GM19438 (cell line): Measurements from ENCODE around the gene ZKSCAN5.
"Not testable (repeated sequence)": the region's sequence is repeated elsewhere in the genome, so short reads cannot be mapped to it uniquely, and the experiment has no call there.

ENCODE experiments used
- ATAC-seq: cut with Tn5 transposase; IDR thresholded peaks from one replicate; pipeline ENCODE4 v1.9.1; 2021; ENCODE audit warnings: low read depth; ENCODE audit not compliant: unreplicated experiment

Gene ZKSCAN5

DNA sequence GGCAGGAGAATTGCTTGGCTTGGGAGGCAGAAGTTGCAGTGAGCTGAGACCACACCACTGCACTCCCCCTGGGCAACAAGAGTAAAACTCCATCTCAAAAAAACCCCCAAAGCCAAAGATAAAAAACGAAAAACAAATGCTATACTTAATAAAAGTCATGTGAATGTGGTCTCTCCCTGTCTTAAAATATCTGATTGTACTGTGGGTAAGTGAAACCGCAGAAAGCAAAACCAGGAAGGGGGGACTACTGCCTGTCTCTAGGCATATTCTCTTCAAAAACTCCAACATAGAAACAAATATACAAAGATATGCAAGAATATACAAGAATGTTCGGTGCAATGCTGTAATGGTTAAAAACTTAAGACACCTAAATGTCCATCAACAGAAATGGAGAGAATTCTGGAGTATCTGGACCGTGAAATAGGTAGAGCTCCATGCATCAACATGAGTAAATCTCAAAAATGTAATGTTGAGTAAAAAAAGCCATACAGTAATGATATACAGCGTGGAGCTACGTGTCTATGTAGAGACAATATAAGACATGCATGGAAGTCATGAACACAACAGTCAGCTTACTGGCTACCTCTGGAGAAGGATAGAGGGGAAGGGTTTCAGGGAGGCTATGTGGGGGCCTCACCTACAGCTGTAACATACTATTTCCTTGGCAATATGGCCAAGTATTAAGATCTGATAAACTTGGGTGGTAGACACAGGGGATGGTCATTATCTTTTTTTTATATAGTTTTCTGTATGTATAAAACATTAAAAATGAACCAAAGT, 6.5 kb upstream of the ZKSCAN5 start:
- no peak for ATAC-seq

DNA sequence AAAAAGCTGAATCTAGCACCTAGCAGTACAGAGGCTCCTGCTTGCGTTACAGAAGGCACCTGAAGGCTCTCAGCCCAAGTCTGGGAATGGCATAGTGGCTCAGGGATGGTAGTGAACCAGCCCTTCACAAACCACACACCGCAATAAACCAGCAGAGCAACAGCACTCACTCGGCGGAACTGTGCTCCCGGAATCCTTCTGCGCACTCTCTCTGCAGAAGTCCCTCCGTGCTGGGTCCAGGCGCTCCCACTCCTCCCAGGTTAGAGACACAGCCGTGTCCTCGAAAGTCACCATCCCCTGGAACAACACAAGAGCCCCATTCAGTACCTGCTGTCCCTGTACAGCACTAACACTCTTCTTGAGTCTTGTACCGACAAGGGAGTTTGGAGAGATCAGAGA, 5.9 kb upstream of the ZKSCAN5 start:
- no peak for ATAC-seq

DNA sequence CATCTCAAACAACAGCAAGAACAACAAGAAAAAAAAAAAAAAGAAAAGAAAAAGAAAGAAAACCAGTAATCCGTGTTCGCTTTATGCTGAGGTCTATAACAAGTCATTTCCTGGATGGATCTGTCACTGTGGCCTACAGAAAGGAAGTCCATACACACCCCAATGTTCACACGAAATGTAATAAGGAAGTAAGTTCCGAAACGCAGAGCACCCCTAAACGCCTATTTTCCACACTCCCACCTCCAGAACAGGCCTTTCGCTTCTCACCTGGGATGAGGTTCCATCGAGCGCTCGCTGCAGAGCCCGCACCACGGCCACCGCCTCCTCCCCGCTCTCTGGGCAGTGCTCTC, 5.1 kb upstream of the ZKSCAN5 start:
- ATAC-seq: peak; percentile 16

DNA sequence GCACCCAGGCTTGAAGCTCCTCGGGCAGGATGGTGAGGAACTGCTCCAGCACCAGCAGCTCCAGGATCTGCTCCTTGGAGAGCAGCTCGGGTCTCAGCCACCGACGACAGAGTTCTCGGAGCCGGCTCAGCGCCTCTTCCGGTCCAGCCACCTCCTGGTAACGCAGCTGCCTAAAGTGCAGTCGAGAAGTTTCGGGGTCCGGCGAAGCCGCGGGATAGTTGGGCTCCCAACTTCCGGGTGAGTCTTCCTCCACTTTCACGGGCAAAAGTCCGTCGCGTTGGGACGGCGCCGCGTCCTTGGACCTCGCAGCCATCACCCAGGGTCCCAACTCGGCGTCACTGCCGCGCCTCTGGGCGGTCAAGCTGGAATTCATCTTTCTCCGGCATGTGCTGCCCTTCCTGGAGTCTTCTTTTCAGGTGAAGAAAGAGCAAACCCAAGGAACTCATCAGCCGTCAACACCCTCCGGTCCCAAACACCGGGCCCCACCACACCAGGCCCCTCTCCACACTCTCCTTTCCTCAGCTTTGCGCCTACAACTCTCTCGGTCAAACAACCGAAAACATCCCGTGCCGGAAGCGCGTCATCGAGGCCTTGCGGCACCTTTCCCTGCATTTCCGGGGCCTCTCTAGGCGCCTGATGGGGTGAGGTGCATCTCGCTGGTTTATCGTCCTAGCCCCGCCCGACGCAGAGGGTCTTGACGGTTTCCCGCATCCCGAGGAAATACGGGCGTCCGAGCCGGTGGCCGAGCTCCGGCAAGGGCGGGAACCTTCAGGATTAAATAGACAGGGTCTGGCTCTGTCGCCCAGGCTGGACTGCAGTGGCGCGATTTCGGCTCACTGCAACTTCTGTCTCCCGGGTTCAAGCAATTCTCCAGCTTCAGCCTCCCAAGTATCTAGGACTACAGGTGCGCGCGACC, 4.5 kb upstream of the ZKSCAN5 start, which contains the start of gene ZNF394:
Gene ZNF394, minus strand, starts transcription at position 561 of the 916 bp plus-strand sequence. Its CDS starts 188 bp downstream, at position 373.
- peak; percentile 39 for ATAC-seq

DNA sequence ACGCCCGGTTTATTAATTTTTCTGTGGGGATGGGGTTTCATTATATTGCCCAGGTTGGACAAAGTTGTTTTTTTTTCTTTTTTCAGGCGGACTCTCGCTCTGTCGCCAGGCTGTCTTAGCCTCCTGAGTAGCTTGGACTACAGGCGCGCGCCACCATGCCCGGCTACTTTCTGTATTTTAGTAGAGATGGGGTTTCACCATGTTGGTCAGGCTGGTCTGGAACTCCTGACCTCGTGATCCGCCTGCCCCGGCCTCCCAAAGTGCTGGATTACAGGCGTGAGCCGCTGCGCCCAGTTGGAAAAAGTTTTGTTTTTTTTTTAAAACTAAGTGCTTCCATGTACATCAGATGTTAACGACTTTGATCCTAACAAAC, 3.8 kb upstream of the ZKSCAN5 start:
- ATAC-seq: no peak

DNA sequence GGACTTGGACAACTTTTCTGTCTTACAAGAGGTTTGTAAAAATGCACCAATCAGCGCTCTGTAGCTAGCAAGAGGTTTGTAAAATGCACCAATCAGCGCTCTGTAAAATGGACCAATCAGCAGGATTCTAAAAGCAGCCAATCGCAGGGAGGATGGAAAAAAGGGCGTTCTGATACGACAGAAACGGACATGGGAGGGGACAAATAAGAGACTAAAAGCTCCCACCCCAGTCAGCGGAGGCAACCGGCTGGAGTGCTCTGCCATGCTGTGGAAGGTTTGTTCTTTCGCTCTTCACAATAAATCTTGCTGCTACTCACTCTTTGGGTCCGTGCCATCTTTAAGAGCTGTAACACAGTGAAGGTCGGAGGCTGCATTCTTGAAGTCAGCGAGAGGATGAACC, 3.2 kb upstream of the ZKSCAN5 start:
- ATAC-seq: not testable (repeated sequence)

DNA sequence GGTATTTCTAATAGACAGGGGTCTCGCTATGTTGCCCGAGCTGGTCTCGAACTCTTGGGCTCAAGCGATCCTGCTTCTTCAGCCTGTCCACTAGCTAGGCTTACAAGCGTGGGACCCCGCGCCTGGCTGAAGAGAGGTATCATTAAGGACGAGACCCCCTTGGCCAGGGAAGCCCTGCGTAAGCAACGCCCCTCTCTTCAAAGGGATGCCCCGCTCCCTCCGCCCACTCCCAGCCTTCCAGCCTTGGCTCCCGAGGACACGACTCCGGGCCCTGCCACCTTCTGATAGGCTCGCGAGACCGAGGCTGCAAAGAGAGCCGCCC, 220 bp upstream of the ZKSCAN5 start:
- ATAC-seq: no peak

DNA sequence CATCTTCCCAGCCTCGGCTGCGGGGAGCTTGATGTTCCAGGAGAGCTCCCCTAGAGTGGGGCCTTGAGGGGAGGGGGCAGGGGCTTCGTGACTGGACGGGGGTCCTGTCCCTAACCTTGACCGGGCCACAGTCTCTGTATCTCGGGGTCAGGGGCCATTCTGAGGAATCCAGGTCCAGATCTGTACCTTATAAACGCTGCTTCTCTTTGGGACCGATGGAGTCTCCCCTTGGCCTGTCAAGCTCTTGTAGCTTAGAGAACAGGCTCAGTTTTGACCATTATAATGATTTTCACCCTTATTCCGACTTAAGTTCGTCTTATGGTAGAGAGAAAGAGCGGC, 831 bp downstream of the ZKSCAN5 start:
- ATAC-seq: peak; percentile 3

DNA sequence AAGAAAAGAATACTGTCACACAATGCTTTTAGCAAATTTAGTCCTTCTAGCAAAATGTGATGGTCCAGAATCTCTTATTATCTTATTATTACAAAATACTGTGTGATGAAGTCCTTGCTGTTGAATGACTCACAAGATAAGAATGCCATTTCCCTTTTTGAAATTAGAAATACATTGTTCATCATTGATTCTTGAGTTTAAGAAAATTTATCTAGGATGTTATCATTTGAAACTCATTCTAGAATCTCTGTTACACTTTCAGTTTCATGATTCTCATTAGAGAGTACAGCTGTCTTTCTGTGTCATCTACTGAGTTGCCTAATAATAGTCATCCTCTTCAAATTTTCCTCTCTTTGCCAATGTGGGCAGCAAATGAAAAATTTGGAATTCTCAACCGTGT, 9.6 kb downstream of the ZKSCAN5 start:
- ATAC-seq: no peak

DNA sequence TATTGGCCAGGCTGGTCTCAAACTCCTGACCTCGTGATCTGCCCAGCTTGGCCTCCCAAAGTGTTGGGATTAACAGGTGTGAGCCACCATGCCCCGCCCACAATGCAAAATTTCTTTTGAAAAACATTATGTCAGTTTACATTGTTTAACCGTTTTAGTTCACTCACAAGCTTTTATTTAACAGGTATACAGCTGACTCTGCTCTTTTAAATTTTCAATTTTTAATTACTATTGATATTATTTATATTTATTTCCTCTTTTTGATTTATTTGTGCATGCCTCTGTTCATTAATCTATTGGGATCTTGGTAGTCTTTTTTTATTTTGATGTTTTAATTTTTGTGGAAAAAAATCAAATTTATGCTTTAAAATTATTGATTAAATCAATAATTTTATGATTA, 16.9 kb downstream of the ZKSCAN5 start:
- ATAC-seq: no peak

DNA sequence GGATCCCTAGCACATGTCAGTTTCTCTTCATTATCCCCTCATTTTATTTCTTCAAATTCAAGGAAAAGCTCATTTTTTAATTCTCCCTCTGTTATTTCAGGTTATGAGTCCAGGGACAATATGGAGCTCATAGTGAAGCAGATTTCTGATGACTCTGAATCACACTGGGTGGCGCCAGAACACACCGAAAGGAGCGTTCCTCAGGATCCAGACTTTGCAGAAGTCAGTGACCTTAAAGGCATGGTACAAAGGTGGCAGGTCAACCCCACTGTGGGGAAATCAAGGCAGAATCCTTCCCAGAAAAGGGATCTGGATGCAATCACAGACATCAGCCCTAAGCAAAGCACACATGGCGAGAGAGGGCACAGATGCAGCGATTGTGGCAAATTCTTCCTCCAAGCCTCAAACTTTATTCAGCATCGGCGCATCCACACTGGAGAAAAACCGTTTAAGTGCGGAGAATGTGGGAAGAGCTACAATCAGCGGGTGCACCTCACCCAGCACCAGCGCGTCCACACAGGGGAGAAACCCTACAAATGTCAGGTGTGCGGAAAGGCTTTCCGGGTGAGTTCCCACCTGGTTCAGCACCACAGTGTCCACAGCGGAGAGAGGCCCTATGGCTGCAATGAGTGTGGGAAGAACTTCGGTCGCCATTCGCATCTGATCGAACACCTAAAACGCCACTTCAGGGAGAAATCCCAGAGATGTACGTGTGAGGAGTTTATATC, 21.4 kb downstream of the ZKSCAN5 start:
- ATAC-seq: no peak

DNA sequence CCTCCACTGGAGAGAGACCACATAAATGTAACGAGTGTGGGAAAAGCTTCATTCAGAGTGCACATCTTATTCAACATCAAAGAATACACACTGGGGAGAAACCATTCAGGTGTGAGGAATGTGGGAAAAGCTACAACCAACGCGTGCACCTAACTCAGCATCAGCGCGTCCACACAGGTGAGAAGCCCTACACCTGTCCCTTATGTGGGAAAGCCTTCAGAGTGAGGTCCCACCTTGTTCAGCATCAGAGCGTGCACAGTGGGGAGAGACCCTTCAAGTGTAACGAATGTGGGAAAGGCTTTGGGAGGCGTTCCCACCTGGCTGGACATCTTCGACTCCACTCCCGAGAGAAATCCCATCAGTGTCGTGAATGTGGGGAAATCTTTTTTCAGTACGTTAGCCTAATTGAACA, 26.9 kb downstream of the ZKSCAN5 start:
- no peak for ATAC-seq

DNA sequence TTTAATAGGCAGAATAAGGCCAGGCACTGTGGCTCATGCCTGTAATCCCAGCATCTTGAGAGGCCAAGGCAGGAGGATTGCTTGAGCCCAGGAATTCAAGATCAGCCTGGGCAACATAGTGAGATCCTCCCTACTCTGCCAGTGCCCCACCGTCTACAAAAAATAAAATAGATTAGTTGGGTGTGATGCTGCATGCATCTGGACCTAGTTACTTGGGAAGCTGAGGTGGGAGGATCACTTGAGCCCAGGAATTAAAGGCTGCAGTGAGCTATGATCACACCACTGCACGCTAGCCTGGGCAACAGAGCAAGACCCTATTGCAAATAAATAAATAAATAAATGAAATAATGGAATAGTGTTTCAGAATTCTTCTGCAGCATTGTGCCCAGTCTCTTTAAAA, 31.2 kb downstream of the ZKSCAN5 start:
- ATAC-seq: no peak

DNA sequence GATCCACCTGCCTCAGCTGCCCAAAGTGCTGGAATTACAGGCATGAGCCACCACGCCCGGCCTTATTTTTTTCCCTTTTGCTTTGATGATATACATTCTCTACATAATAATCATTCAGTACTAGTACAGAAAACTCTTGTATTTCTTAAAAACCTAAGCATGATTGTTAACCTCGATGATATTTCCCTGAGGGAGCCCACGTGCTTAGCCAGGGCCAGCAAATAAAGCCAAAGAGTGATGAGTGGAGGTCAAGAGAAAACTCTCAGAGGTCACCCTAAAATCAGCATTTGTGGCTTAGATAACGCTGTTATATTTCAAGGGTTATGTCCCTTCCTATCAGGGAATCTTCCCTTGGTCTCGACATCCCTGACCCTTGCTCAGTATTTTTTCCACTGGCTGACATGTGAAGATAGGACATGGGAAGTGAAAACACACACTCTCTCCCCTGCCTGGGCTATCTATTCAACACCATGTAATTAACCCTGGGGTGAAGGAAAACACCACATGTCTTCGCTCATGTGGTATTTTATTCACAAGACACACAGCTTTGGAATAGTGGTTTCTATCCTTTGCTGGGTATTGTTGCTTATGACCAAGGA, 34.9 kb downstream of the ZKSCAN5 start:
- ATAC-seq: no peak

DNA sequence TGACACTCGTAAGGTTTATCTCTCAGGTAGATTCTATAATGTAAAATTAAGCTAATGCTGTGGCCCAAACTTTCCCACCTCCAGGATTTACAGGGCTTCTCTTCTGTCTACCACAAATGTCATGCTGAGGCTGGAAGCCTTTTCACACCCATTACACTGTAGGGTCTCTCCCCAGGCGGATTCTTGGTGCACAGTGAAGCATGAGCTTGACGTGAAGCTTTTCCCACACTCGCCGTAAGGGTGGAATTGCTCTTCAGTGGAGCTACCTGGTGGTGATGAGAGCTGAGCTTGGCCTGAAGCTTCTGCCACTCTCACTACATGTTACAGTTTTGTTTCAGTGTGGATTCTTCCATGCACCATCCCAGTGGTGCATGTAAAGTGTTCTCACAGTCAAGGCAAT, 36.1 kb downstream of the ZKSCAN5 start:
- ATAC-seq: no peak

DNA sequence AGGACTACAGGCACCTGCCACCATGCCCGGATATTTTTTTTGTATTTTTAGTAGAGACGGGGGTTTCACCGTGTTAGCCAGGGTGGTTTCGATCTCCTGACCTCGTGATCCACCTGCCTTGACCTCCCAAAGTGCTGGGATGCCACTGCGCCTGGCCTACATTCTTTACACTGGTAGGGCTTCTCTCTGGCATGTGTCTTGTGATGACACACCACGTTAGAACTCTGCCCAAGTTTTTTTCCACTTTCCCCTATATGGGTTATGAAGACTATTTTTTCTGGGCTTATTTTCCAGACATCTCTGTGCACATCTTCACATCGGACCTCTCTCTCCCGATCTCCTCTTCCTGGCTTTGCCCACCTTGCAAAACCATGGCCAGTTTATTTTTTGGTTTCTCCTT, 36.8 kb downstream of the ZKSCAN5 start:
- ATAC-seq: no peak

DNA sequence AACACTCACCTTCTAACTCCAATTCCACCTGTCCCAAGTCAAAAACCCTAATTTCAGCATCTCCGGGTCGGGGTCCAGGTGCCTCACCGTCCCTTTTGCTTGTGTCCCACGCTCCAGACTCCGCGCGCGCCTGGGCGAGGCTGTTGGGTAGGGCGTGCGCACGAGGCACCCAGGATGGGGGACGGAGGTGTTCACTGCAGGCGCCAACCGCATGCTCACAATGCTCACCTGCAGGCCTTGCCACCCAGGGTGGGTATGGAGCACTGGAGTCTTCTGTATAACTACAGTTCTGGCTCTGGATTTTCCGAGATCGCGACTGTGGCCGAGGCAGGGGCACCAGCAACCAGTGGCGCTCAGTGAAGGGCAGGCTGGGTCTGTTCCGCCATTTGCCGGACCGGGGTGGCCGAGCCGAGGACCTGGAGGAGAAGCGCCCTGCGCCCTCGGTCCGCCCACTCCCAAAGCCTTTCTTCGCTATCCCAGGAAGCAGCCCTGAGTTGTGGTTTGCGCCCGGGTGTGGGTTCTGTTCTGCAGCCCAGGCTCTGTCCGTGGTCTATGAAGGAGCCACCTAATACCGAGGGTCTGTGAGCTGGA, 38.7 kb downstream of the ZKSCAN5 start:
- no peak for ATAC-seq

DNA sequence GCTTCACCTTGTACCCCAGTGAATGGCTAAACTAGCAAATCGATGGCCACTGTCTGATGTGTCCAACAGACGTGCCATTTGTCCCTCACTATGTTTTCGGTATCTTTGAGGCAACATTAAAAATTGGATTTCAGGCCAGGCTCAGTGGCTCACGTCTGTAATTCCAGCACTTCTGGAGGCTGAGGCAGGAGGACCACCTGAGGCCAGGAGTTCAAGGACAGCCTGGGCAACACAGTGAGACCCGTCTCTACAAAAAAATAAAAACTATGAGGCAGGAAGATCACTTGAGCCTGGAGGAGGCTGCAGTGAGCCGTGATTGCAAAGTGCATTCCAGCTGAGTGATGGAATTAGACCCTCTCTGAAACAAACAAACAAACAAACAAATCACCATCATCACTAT, 39.5 kb downstream of the ZKSCAN5 start:
- no peak for ATAC-seq

DNA sequence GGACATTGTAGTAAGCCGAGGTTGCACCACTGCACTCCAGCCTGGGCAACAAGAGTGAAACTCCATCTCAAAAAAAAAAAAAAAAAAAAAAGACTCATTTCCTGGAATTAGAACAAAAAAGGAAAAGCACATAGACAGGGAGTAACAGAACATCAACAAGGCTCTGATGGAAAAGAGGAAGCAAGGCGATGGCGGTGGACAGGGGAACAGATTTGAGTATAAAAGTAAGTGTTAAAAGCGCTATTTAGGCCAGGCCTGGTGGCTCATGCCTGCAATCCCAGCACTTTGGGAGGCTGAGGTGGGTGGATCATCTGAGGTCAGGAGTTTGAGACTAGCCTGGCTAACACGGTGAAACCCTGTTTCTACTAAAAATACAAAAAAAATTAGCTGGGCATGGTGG, 40.8 kb downstream of the ZKSCAN5 start:
- ATAC-seq: not testable (repeated sequence)

DNA sequence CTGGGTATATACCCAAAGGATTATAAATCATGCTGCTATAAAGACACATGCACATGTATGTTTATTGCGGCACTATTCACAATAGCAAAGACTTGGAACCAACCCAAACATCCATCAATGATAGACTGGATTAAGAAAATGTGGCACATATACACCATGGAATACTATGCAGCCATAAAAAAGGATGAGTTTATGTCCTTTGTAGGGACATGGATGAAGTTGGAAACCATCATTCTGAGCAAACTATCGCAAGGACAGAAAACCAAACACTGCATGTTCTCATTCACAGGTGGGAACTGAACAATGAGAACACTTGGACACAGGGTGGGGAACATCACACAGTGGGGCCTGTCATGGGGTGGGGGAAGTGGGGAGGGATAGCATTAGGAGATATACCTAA, 45.1 kb downstream of the ZKSCAN5 start:
- ATAC-seq: not testable (repeated sequence)

DNA sequence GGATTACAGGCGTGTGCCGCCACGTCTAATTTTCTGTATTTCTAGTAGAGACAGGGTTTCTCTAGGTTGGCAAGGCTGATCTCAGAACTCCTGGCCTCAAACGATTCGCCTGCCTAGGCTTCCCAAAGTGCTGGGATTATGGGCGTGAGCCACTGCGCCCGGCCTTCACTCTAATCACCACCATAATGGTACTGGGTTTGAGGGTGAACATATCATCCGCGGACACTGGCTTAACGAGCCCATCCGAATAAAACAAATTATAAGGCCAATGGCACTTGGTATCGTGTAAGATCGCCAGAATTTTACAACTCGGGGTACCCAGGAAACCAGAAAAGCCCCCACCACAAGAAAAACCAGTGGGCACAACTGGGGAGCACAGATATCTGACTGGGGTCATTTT, 46.9 kb downstream of the ZKSCAN5 start:
- no peak for ATAC-seq
